H1 (cell line): Measurements from ENCODE around the gene ACOT6. TPM values are rescaled to one million over a fixed set of nuclear protein-coding genes. Genes with fewer than 3 reads are reported as not detected.

Experiments
- CTCF ChIA-PET: fragments of 300-600 bp; sonication (Branson Sonifier 250); formaldehyde crosslinking; loops from one replicate; lab custom pipeline; 2021; ENCODE audit not compliant: partially characterized antibody; lab: Charles Lee
- POLR2A ChIA-PET: fragments of 300-600 bp; sonication (Branson Sonifier 250); formaldehyde crosslinking; loops from one replicate; lab custom pipeline; 2021; ENCODE audit warnings: inconsistent platforms; ENCODE audit not compliant: partially characterized antibody; lab: Charles Lee
- DNase-seq, 2 experiments: peaks; one replicate each; pipeline versions ENCODE4 v3.0.0 to v3.0.0-alpha.2; 2010 to 2022; ENCODE audit warnings: low spot score in 2 of 2, low read depth in 1 of 2, mixed read lengths in 1 of 2
- FAIRE-seq: peaks from 2 replicates; lab custom pipeline; 2011; peaks lifted over from hg19 to GRCh38; lab: Jason Lieb, UNC
- H2AFZ ChIP-seq: 2 replicates; pipeline ENCODE4 v1.8.1; 2012; ENCODE audit warnings: low read length, inconsistent platforms
- H2AK5ac ChIP-seq: 2 replicates; pipeline ENCODE4 v1.6.1; 2013; ENCODE audit warnings: low read depth, low read length
- H2BK120ac ChIP-seq: replicated peaks from 2 replicates; pipeline ENCODE3; 2013; ENCODE audit warnings: low read depth, low read length, inconsistent platforms
- H2BK12ac ChIP-seq: 2 replicates; pipeline ENCODE4 v1.6.1; 2013; ENCODE audit warnings: low read depth, low read length
- H2BK15ac ChIP-seq: 2 replicates; pipeline ENCODE4 v1.6.1; 2013; ENCODE audit warnings: low read length
- H2BK20ac ChIP-seq: 2 replicates; pipeline ENCODE4 v1.6.1; 2013; ENCODE audit warnings: low read length
- H2BK5ac ChIP-seq: 2 replicates; pipeline ENCODE4 v1.6.1; 2013; ENCODE audit warnings: low read depth, low read length
- H3K14ac ChIP-seq: 2 replicates; pipeline ENCODE4 v1.6.1; 2013; ENCODE audit warnings: inconsistent platforms; ENCODE audit not compliant: insufficient read length
- H3K18ac ChIP-seq: 2 replicates; pipeline ENCODE4 v1.6.1; 2013; ENCODE audit warnings: low read length; ENCODE audit errors: extremely low read depth
- H3K23ac ChIP-seq: 2 replicates; pipeline ENCODE4 v1.6.1; 2013; ENCODE audit warnings: inconsistent platforms; ENCODE audit not compliant: insufficient read length
- H3K23me2 ChIP-seq: 2 replicates; pipeline ENCODE4 v1.6.1; 2013; ENCODE audit warnings: low read depth, low read length
- H3K27ac ChIP-seq: 2 replicates; pipeline ENCODE4 v1.6.1; 2011; ENCODE audit warnings: low read depth, low read length, inconsistent platforms
- H3K27me3 ChIP-seq, 4 experiments: replicated peaks in 1 of 4; 1 replicate in 1 of 4; 2 replicates in 3 of 4; pipeline versions ENCODE4 v1.6.1 to v1.8.1; 2011 to 2013; ENCODE audit warnings: low read length in 3 of 4, mild to moderate bottlenecking in 3 of 4, inconsistent platforms in 2 of 4, mixed read lengths in 2 of 4, moderate library complexity in 1 of 4; ENCODE audit not compliant: control insufficient read depth in 3 of 4, insufficient read depth in 3 of 4; ENCODE audit errors: extremely low read depth in 1 of 4
- H3K36me3 ChIP-seq, 4 experiments: 2 replicates each; pipeline versions ENCODE4 v1.6.1 to v1.8.1; 2011 to 2013; ENCODE audit warnings: mild to moderate bottlenecking in 4 of 4, low read length in 3 of 4, moderate library complexity in 2 of 4, control low read depth in 1 of 4, inconsistent platforms in 1 of 4; ENCODE audit not compliant: insufficient read depth in 4 of 4, control insufficient read depth in 2 of 4
- H3K4ac ChIP-seq: replicated peaks from 2 replicates; pipeline ENCODE3; 2013; ENCODE audit warnings: low read length, low read depth, mixed read lengths, inconsistent platforms; ENCODE audit not compliant: insufficient read length
- H3K4me1 ChIP-seq, 4 experiments: replicated peaks in 1 of 4; 1 replicate in 1 of 4; 2 replicates in 3 of 4; pipeline versions ENCODE4 v1.6.1 to v1.8.1; 2011 to 2013; ENCODE audit warnings: low read length in 3 of 4, inconsistent platforms in 2 of 4, mixed read lengths in 1 of 4; ENCODE audit not compliant: insufficient read depth in 4 of 4, control insufficient read depth in 3 of 4
- H3K4me2 ChIP-seq, 2 experiments: 2 replicates each; pipeline versions ENCODE4 v1.6.1 to v1.8.1; 2011 to 2013; ENCODE audit warnings: low read depth in 2 of 2, low read length in 2 of 2, control low read depth in 1 of 2, inconsistent platforms in 1 of 2, mild to moderate bottlenecking in 1 of 2; ENCODE audit not compliant: insufficient read depth in 1 of 2
- H3K4me3 ChIP-seq, 4 experiments: fragments of 200-600, 300-600 bp in 1 of 4; sonication (generic), shearing (Covaris generic), sonication (Bioruptor Twin) in 1 of 4; 2 replicates each; pipeline versions ENCODE4 v1.5.1 to v1.8.1; 2011 to 2016; ENCODE audit warnings: low read length in 4 of 4, low read depth in 3 of 4, control low read depth in 2 of 4, inconsistent platforms in 2 of 4, mild to moderate bottlenecking in 2 of 4, mixed read lengths in 1 of 4, moderate library complexity in 1 of 4; ENCODE audit not compliant: insufficient read depth in 2 of 4; ENCODE audit errors: extremely low read depth in 1 of 4
- H3K56ac ChIP-seq: replicated peaks from 2 replicates; pipeline ENCODE3; 2013; ENCODE audit warnings: low read depth, mild to moderate bottlenecking, mixed read lengths, low read length, inconsistent platforms; ENCODE audit not compliant: insufficient read length
- H3K79me1 ChIP-seq: 2 replicates; pipeline ENCODE4 v1.6.1; 2013; ENCODE audit warnings: low read depth, low read length, control low read depth
- H3K79me2 ChIP-seq, 2 experiments: 2 replicates each; pipeline versions ENCODE4 v1.6.1 to v1.8.1; 2012 to 2013; ENCODE audit warnings: low read length in 2 of 2, mild to moderate bottlenecking in 2 of 2, inconsistent platforms in 1 of 2; ENCODE audit not compliant: insufficient read depth in 2 of 2, control insufficient read depth in 1 of 2
- H3K9ac ChIP-seq, 4 experiments: replicated peaks in 1 of 4; 1 replicate in 1 of 4; 2 replicates in 3 of 4; pipeline versions ENCODE4 v1.6.1 to v1.8.1; 2011 to 2013; ENCODE audit warnings: low read depth in 3 of 4, low read length in 3 of 4, control low read depth in 2 of 4, mild to moderate bottlenecking in 2 of 4, moderate library complexity in 2 of 4, inconsistent platforms in 1 of 4; ENCODE audit errors: extremely low read depth in 1 of 4
- H3K9me3 ChIP-seq, 2 experiments: 2 replicates each; pipeline versions ENCODE4 v1.6.1 to v1.8.1; 2012 to 2013; ENCODE audit warnings: mild to moderate bottlenecking in 2 of 2, moderate library complexity in 2 of 2, control low read depth in 1 of 2, inconsistent platforms in 1 of 2, low read depth in 1 of 2, low read length in 1 of 2, mixed read lengths in 1 of 2; ENCODE audit not compliant: insufficient read depth in 2 of 2
- H4K20me1 ChIP-seq, 2 experiments: replicated peaks in 1 of 2; 2 replicates each; pipeline versions ENCODE3 to v1.8.1; 2011 to 2013; ENCODE audit warnings: inconsistent platforms in 2 of 2, low read length in 2 of 2, mild to moderate bottlenecking in 1 of 2; ENCODE audit not compliant: insufficient read depth in 2 of 2, control insufficient read depth in 1 of 2
- H4K5ac ChIP-seq: 2 replicates; pipeline ENCODE4 v1.6.1; 2013; ENCODE audit warnings: low read length, low read depth, mixed read lengths, inconsistent platforms; ENCODE audit not compliant: insufficient read length
- H4K8ac ChIP-seq: 2 replicates; pipeline ENCODE4 v1.8.0; 2013; ENCODE audit warnings: mild to moderate bottlenecking, moderate library complexity, low read length, inconsistent platforms; ENCODE audit not compliant: insufficient read depth; ENCODE audit errors: extremely low read depth
- H4K91ac ChIP-seq: replicated peaks from 2 replicates; pipeline ENCODE3; 2013; ENCODE audit warnings: low read length, mixed read lengths, inconsistent platforms; ENCODE audit not compliant: insufficient read length
- ATF2 ChIP-seq: IDR thresholded peaks from 2 replicates; pipeline ENCODE4 v1.6.1; 2012; ENCODE audit warnings: low read length, inconsistent platforms
- BRCA1 ChIP-seq: IDR thresholded peaks from 2 replicates; pipeline ENCODE4 v1.6.1; 2012; ENCODE audit warnings: low read depth, low read length, improper control_type of control experiment
- CBX5 ChIP-seq: fragments of 300-800, 300-1000 bp; sonication (generic); IDR thresholded peaks from 2 replicates; pipeline ENCODE4 v1.7.1; 2016; ENCODE audit warnings: antibody characterized with exemption, low read length, low read depth
- CEBPB ChIP-seq: IDR thresholded peaks from 2 replicates; pipeline ENCODE4 v1.6.1; 2012; ENCODE audit warnings: low read depth, low read length
- CHD1 ChIP-seq: IDR thresholded peaks from 2 replicates; pipeline ENCODE4 v1.6.1; 2012; ENCODE audit warnings: low read depth, low read length, improper control_type of control experiment
- CREB1 ChIP-seq: IDR thresholded peaks from 2 replicates; pipeline ENCODE4 v1.6.1; 2012; ENCODE audit warnings: inconsistent platforms
- HDAC2 ChIP-seq, 2 experiments: fragments of 300-600 bp in 1 of 2; sonication (generic) in 1 of 2; IDR thresholded peaks; 2 replicates each; pipeline ENCODE4 v1.6.1; 2011 to 2012; ENCODE audit warnings: low read depth in 2 of 2, low read length in 2 of 2, mild to moderate bottlenecking in 2 of 2, moderate library complexity in 2 of 2, borderline replicate concordance in 1 of 2, inconsistent platforms in 1 of 2
- JUND ChIP-seq: IDR thresholded peaks from 2 replicates; pipeline ENCODE4 v1.6.1; 2011; ENCODE audit warnings: mild to moderate bottlenecking, improper control_type of control experiment, low read length
- PHF8 ChIP-seq: fragments of 200-600 bp; sonication (generic); conservative IDR thresholded peaks from 2 replicates; pipeline ENCODE4 v1.7.1; 2012; ENCODE audit warnings: low read depth, mild to moderate bottlenecking, inconsistent platforms, low read length, moderate library complexity
- POLR2AphosphoS5 ChIP-seq: IDR thresholded peaks from 2 replicates; pipeline ENCODE4 v1.6.1; 2011; ENCODE audit warnings: low read depth, low read length
- SP2 ChIP-seq: IDR thresholded peaks from 2 replicates; pipeline ENCODE4 v1.6.1; 2012; ENCODE audit warnings: mild to moderate bottlenecking, low read length, inconsistent platforms
- SUZ12 ChIP-seq: fragments of 200-600 bp; sonication (generic); IDR thresholded peaks from 2 replicates; pipeline ENCODE4 v1.6.1; 2012; ENCODE audit warnings: mild to moderate bottlenecking, inconsistent platforms, low read length, moderate library complexity, mixed read lengths
- TEAD4 ChIP-seq: IDR thresholded peaks from 2 replicates; pipeline ENCODE4 v1.6.1; 2012; ENCODE audit warnings: low read depth, low read length, inconsistent platforms, mixed read lengths
- polyA plus RNA-seq, 7 experiments: library from polyadenylated mRNA; depleted of rRNA in 3 of 7; stranded (reverse) in 5 of 7; unstranded in 2 of 7; fragments of >200 nt in 5 of 7; fragments of 200-250 nt in 2 of 7; gene quantifications; 1 replicate in 5 of 7; 2 replicates in 1 of 7; 4 replicates in 1 of 7; pipeline versions ENCODE4 v1.2.1 to v1.2.3, GENCODE V29; 2011 to 2013; ENCODE audit warnings: missing spikeins in 2 of 7, mixed read lengths in 2 of 7
- total RNA-seq: library from RNA; stranded (reverse); fragmentation: NEBNext Ultra II Directional; extraction: Animal tissue kit (Norgen Biotek cat#: 25700); gene quantifications from 2 replicates; pipeline ENCODE4 v1.2.1, GENCODE V29; 2021

The ACOT6 gene
- total and polyA plus RNA-seq, 2 of the 8 experiments (the other 6 are each of a cell fraction or from before 2014, with no cell fraction given), result not detected

- Histone ChIP-seq H2AFZ (no peak overlapping the region), H3K56ac (no peak overlapping the region), H3K18ac (no peak overlapping the region), H3K4me3 (no peak overlapping the region), H2BK120ac (no peak overlapping the region), H4K91ac (no peak overlapping the region), H3K4me2 (no peak overlapping the region), H2AK5ac (no peak overlapping the region), H3K36me3 (no peaks in the 10 kb centered on the region; a peak in 1 of 8 replicates), H4K8ac (no peak overlapping the region), H2BK12ac (no peak overlapping the region), H3K9me3 (no peaks in the 10 kb centered on the region), H3K79me1 (0 out of 2 replicates have a peak, but pooled peaks cover 2% of the 10 kb centered on the region), H3K4ac (no peak overlapping the region), H3K14ac (no peak overlapping the region), H3K4me1 (no peaks in the 10 kb centered on the region), H4K20me1 (no peaks in the 10 kb centered on the region), H3K27ac (no peak overlapping the region), H2BK15ac (no peak overlapping the region), H4K5ac (no peak overlapping the region), H2BK5ac (no peak overlapping the region), H3K27me3 (no peaks in the 10 kb centered on the region), H3K9ac (no peak overlapping the region), H3K23me2 (no peaks in the 10 kb centered on the region), H3K23ac (no peak overlapping the region), H3K79me2 (no peaks in the 10 kb centered on the region), H2BK20ac (no peak overlapping the region)
- ChIA-PET CTCF (interaction anchor here (0.8 kb wide), 1 partner anchor 23 kb away, joined by 3 read pairs; no protein-coding TSS in a partner anchor), POLR2A (interaction anchor here (0.9 kb wide), 1 partner anchor 18 kb away, joined by 3 read pairs; no protein-coding TSS in a partner anchor)
- FAIRE-seq, result no peak
- TF ChIP-seq JUND (no peak), ATF2 (no peak), SP2 (no peak), POLR2AphosphoS5 (no peak), TEAD4 (no peak), BRCA1 (no peak), CBX5 (no peak), HDAC2 (IDR thresholded peaks at IDR 0.05; ENCODE audit: borderline replicate concordance in 1 of 2, low read depth in 2 of 2, low read length in 2 of 2) (no peak), CREB1 (no peak), PHF8 (no peak), SUZ12 (no peak), CEBPB (no peak), CHD1 (no peak)
- DNase-seq, result no peak
Observed at GRCh38 chr14:73651005-73651404, 38.7 kb downstream of the ACOT6 start.
